Right lobe of liver (tissue), 4 donors: Measurements from ENCODE around the gene HACD4.

ENCODE experiments used
- POLR2A ChIP-seq: fragments of 450-650 bp; IDR thresholded peaks from one replicate; pipeline ENCODE4 v1.6.1; 2017; ENCODE audit warnings: antibody characterized with exemption, mild to moderate bottlenecking
- TF ChIP-seq, protein P1 (sequence below), 4 donors: fragments of 200-600 bp in 3 of 4; fragments of 450-650 bp in 1 of 4; IDR thresholded peaks; one replicate each; pipeline versions ENCODE4 v1.5.1 to v1.8.0; 2016 to 2022; ENCODE audit warnings: antibody characterized with exemption in 4 of 4, mild to moderate bottlenecking in 2 of 4
- donor health status: DM: no; HTN: no; CAD: no.
- donor health status: DM: no; HTN: no; CAD: no.
- donor health status: DM: no; HTN: yes; CAD: no.

- TF ChIP-seq POLR2A = no peak
- TF ChIP-seq, protein P1, sequence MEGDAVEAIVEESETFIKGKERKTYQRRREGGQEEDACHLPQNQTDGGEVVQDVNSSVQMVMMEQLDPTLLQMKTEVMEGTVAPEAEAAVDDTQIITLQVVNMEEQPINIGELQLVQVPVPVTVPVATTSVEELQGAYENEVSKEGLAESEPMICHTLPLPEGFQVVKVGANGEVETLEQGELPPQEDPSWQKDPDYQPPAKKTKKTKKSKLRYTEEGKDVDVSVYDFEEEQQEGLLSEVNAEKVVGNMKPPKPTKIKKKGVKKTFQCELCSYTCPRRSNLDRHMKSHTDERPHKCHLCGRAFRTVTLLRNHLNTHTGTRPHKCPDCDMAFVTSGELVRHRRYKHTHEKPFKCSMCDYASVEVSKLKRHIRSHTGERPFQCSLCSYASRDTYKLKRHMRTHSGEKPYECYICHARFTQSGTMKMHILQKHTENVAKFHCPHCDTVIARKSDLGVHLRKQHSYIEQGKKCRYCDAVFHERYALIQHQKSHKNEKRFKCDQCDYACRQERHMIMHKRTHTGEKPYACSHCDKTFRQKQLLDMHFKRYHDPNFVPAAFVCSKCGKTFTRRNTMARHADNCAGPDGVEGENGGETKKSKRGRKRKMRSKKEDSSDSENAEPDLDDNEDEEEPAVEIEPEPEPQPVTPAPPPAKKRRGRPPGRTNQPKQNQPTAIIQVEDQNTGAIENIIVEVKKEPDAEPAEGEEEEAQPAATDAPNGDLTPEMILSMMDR (IDR thresholded peaks at IDR 0.05) = no peak
Observed at GRCh38 chr9:21029661-21030060, 1.8 kb downstream of the HACD4 start.
